NOMO-1 (cell line): ENCODE results near the gene CENPE.

Experiments used
- DNase-seq, 2 experiments: peaks; one replicate each; lab custom pipeline; 2025; ENCODE audit not compliant: unreplicated experiment in 2 of 2; lab: John Stamatoyannopoulos, UW

Gene CENPE

DNA sequence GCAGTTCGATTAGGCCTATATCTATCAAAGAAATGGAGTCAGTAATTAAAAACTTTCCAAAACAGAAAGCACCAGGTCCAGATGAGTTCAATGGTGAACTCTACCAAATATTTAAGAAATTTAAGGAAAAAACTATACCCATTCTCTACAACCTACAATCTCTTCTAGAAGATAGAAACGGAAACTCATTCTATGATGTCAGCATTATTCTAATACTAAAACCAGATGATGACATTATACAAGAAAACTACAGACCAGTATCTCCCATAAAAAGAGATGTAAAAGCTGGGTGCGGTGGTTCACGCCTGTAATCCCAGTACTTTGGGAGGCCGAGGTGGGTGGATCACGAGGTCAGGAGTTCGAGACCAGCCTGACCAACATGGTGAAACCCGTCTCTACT, 69.0 kb downstream of the CENPE start:
- no peak for DNase-seq

DNA sequence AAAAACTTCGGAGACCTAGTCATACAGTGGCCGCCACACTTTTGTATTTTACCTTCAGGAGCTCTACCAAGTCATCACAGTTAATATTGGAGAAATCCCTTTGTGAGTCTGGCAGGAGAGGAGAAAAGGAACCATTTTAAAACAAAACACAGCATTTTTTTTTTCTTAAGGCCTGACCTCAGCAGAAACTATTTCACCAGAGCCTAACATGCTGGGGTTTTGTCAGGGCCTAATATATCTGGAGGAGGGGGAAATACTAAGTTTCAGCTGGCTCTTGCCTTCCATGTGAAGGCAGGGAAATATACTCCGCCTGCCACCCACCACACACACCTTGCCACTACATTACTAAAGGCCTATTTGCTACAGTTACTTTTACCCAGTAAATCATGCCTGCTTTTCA, 72.0 kb downstream of the CENPE start:
- no peak for DNase-seq

DNA sequence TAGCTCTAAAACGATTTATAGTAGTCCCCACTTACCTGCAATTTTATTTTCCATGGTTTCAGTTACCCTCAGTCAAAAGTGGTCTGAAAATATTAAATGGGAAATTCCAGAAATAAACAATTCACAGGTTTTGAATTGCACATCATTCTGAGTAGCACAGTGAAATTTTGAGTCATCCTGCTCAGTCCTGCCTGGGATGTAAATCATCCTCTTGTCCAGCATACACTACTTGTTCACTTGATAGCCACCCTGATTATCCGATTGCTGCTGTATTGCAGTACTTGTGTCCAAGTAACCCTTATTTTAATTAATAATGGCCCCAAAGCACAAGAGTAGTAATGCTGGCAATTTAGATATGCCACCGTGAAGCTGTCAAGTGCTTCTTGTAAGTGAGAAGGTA, 75.0 kb downstream of the CENPE start:
- DNase-seq = no peak

DNA sequence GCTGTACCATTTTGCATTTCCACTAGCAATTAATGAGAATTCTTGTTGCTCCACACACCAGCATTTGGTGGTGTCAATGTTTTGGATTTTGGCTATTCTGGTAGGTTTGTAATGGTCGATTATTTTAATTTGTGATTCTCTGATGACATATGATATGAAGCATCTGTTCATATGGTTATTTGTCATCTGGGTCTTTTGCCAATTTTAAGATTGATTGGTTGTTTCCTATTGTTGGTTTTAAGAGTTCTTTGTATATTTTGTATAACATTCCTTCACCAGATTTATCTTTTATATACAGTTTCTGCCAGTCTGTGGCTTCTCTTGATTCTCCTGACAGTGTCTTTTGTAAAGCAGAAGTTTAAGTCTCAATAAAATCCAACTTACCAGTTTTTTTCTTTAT, 80.0 kb downstream of the CENPE start:
- no peak for DNase-seq

DNA sequence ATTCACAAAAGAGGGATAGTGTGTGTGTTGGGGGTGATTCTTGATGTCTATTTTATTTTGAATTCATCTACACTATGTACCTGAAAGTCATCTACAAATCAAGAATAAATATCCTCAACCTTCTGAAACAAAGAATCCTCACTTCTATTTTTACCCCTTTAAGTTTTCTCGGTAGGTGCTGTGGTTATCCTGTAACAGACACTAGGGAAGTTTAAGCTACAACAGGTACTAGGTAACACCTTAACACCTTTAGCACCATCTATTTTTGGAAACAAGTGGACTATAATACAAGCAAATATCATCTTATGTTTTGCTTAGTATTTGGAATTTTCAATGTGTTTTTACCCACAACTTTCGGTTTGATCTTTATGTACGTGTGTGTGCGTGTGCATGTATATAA, 86.5 kb downstream of the CENPE start:
- DNase-seq = no peak

DNA sequence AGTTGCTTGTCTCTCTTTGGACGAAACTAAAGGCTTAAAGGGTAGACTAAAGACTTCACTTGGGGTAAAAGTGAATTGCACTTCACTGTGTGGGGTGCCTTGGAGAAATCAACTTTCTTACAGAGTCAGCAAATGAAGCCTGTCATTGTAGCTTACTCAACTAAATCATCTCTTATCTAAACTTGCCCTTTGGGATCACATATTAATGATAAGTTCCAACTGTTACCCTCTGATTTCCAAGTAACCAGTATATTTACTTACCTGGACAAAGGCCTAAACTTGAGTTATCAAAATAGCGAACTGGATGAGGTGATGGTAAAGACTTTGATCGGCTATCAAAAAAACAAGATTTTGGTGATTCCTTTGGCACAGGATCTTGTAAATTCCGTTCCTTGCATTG, 89.6 kb downstream of the CENPE start:
- DNase-seq = no peak

DNA sequence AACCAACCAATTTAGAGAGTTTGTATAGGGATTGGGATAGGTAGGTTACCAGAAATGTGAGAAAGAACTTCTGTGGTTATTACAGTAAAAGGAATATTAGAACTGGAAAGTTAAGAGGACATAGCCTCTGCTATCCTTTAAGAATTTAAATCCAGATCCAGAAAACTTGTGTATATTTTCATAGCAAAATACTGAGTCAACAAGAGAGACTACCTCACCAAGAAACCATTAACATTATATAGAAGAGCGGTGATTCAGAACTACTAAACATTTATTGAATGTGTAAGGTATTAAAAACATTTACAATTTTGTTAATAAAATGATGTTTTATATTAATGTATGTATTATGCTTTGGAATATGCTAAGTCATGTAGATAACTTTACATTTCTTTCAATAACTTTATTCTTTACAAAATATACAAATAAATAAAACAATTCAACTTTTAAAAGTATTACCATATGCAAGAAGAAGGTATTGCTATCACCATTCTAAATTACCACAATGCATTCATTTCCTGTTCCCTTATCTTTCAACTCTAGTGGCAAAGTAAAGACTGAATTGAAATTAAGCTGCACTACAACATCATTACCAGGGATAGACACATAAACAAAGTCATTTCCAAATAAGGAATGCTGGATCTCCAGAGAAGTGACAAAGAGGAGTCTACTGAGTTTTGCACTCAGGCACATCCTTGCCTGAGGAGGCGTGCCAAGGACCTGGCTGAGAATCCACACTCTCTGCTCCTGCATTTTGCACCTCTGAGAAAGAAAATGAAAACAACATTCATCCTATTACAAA, 92.4 kb downstream of the CENPE start:
- no peak for DNase-seq

DNA sequence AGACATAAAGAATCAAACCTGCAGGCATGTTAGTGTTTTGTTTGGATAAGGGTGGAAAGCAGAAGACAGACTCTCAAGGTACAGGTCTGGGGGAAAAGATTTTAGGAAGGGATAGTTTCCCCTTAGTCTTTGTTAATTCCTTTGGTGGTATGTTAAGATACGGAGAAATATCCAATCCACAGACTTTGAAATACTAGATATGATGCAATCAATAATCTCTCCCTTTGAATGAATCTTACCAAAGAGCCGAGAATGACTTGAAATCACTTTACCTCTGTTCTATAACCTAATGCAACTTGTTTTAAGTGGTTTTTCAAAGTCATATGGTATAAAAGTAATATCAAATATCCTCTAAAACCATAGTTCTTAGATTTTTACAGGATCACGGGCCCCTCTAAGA, 93.3 kb downstream of the CENPE start:
- DNase-seq = no peak

DNA sequence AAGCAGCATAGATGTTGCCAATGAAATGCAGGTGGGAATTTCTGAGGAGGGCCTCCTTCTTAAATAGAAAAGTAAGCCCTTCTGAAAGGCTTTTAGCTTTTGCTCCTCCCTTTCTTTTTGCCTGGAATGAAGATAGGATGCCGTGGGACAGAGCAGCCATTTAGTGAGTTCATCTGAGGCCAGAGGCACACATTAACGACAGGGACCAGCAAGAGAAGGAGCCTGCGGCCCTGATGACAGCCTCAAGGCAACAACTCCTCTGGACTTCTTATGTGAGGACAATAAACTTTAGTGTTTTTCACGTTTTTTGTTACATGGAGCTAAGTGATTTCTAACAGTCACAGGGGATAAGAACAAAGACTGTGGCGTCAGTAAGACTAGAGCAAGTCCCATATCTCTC, 97.5 kb downstream of the CENPE start:
- no peak for DNase-seq

DNA sequence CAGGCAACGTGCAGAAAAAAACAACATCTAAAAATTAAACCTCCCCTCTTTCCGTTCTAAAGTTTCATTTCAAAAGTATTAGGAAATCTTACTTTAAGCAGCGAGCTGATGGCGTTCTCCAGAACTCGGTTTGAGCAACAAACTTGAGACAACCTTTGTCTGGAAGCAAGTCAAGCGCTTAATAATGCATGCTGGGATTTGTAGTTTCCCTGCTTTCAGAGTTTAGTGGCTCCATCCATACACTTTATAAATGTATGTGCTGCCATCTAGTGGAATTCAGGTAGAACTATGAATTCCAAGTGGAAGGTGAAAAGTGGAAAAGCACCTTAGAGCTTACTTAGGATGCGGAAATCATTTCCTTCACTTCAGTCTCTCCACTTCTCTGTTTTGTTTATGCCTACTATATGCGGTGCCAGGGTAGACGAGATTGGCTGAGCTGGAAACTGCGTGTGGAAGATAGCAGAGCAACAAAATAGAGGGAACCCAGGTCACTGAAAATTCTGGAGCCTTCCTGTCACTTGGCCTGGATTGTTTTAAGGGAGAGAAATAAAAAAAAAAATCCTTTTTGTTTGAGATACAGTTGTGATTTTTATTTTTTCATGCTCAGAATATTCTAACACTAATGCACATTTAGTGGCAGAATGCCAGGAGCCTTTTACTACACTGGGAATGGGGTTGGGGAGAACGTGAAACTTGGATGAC, 98.3 kb downstream of the CENPE start, which contains the start of gene BDH2:
Gene BDH2, minus strand, starts transcription at position 144 of the 702 bp plus-strand sequence. CDS start 3,580 bp downstream, outside the sequence.
- peak; percentile 67 to 92 for DNase-seq

DNA sequence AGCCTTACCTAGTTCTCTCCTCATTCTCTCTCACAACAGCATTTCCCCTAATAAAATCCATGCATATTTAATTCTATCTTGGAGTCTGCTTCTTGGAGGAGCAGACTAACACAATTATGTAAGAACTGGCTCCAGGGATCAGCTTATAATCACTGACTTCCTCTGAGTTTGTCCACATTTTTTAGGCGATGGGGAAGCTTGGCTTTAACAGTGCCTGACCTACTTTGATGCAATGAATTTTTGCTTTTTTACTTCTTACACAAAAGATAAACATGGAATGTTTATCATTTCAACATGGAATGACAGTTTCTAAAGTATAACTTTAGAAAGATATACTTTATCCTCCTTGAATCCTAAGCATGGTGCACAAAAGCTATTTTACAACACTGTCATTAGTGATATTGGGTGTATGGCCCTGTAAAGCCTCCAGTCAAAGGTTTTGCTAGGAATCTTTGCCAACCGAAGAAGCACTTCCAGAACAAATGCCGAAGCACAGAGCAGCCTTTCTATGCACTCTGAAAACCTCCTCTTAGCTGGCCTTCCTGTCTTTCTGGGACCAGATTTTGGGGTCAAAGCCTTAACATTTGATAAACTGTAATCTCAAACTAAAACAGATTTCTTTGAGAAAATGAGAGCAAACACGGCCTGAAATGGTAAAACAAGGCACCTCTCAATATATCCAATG, 99.2 kb downstream of the CENPE start:
- no peak for DNase-seq

DNA sequence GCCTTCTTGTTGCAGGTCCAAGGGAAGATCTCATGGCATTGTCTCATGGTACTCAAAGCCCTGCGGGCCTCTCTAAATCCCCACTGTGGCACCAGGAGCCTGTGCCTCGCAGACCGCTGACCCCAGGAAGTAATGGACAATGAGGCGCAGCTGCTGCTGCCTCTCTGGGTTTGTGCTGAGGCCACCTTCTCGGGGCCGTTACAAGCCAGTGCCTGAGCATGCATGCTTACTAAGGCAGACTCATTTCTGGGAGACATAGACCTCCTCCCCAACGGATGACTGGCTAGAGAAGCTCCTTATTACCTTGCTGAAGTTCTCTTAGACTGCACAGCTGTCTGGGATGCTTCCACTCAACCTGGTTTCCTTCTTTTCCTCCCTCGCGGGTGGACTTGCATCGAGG, 99.8 kb downstream of the CENPE start:
- no peak for DNase-seq

DNA sequence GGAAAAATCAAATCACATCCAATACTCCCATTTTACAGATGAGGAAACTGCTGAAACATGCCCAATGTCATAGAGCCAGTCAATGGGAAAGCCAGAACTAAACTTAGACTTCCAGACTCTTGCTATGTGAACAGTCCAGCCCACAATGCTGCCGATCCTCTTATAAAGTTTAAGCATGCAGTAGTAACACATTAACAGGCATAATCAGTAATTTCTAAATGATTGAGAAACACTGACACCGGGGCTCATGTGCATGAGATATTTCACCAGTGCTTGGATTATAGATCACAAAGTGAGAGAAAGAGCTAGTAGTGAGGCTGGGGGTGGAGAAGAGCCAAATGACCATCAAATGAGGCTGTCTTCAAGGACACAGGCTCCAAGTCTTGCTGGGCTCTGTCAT, 101.0 kb downstream of the CENPE start:
- DNase-seq = no peak

DNA sequence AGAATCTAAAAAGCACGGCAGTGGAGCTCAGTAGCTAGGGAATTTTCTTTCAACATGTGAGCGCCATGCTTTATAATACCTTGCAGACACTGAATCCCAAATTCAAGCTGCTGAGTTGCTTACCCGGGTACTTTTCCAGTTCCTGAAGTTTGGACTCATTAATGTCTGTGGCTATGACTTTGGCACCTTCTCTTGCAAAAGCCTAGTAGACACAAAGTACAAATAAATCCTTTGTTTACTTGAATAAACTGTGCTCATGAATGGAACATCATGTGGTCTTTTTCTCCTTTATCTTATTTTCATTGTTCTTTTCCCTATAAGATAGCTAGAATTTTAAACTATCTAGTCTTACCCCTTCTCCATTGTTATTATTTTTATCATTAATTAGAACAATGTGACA, 103.1 kb downstream of the CENPE start:
- DNase-seq = no peak

DNA sequence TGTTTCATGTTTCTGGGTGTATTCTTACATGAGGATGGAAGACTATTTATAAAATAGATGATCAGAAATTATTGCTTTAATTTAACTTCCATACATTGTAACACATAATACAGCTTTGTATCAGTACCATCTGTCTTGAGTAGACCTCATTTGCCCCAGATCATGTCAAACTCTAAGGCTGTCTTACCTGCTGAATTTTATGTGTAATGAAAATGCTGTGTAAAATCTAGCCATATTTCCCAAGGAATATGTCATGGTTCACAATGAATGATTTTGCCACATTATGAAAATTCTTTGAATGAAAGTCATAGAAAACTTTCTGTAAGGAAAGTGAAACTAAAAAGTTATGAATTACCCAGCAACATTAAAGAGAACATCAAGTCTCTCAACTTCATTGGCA, 105.9 kb downstream of the CENPE start:
- DNase-seq = no peak

DNA sequence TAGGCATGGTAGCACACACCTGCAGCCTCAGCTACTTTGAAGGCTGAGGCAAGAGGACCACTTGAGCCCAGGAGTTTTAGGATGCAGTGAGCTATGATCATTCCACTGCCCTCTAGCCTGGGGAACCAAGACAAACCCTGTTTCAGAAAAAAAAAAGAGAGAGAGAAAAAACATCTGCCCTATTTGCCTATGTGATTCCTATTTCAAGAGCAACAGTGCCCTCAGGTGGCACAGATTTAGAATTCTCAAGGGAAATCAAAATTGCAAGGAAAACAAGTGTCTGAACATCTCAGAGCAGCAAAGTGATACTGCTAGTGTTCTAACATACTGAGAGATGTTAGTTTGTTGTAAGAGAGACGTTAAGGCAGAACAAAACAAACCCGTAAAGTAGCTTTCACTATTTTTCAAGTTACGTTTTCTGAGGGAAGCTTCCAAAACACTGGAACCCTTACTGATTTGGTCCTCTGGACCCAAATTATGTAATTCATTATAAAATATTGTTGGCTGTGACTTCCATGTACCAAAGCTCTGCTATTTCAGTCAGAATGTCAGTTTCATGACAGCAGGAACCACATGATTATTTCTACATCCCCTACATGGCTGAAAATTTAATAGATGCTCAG, 106.4 kb downstream of the CENPE start:
- DNase-seq = peak; percentile 20 to 36

DNA sequence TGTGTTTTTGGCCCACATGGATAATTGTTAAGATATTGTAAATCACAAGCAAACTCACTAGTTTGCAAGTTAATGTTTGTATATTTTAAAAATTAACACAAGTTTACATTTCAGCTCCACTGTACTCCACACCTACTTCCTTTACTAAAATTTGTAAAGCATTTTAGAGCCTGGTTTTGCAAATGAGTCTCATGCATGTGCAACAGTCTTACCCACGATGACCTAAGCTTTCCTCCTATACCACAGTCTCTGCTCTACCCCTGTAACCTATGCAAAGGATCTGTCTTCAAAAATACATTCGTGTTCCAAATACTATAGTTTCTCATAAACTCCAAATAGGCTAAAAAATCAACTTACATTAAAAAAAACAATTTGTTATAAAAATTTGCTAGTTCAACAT, 108.7 kb downstream of the CENPE start:
- no peak for DNase-seq

DNA sequence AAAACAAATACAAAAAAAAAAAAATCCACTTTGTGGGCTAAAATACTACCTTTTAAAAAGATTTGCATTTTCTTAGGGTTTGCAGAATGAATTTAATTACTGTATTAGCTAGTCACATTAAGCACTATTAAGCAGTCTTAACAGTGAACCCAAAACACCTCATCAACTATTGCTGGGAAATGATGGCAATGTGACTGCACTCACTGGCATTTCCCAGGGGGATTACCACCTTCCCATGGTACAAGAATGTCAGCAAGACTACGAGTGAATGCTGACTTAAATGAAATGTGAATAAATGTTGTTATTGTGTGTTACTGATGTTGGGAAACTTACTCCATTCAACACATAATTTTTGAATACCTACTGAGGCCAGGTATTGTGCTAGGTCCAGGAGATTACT, 111.6 kb downstream of the CENPE start:
- no peak for DNase-seq

DNA sequence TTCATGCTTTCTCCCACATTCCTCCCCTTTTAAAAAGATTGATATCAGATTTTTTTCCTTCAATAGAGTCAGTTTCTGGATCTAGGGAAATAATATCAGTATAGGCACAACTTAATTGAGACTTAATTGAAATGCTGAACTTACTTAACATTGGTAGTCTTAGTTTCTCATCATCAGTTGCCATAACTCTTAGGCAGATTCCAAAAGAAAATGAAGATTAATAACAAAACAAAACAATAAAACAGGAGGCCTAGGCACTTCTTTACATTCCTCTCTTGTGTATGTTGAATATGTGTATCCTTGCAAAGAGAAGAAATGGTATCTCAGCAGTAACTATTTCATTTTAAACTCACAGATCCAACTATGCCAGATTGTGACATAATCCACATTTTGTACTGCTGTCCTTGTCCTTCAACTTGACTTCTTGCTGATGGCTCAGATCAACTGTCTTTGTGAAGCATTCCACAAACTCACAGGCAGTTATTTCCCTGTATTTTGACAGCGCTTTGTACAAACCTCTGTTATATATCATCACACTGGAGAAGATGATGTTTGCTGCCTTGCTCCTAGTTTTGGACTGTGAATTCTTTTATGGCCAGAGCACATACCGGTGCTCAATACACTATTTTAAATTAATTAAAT, 112.5 kb downstream of the CENPE start:
- DNase-seq = no peak

DNA sequence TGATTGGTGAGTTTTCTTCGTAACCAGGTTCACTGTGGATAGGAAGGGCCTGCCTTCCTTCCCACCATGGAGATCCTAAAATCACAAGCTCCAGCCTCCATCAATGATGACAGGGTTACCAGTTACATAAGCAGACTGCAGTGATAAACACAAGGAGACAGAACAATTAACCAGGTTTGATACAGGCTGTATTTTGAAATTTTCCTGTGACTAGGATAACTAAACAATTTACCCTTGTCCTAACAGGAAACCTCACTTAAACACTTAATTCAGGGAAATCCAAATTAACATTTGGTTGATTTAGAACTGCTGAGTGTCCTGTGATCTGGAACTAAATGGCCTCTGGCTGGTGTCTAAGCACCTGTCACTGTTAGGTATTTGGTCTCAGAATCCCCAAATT, 118.5 kb downstream of the CENPE start:
- DNase-seq = no peak
